Nucleus accumbens (tissue), 56 donors: Measurements from ENCODE around the gene ZNF200.
"Not testable (repeated sequence)": the region's sequence is repeated elsewhere in the genome, so short reads cannot be mapped to it uniquely, and the experiment has no call there.

Source experiments
- DNase-seq, 56 donors: peaks; one replicate each; lab custom pipeline; 2025; lab: John Stamatoyannopoulos, UW

ZNF200 gene

DNA sequence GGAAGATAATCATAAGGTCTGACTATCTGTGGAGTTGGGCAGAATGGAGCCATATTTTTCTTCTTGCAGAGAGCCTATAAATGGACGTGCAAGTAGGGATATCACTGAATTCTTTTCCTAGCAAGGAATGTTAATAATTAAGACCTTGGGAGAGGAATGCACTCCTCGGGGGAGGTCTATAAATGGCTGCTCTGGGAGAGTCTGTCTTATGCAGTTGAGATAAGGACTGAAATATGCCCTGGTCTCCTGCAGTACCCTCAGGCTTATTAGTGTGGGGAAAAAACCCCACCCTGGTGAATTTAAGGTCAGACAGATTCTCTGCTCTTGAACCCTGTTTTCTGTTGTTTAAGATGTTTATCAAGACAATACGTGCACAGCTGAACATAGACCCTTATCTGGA, 29.0 kb downstream of the ZNF200 start:
- DNase-seq = not testable (repeated sequence)

- DNase-seq = no peak
Observed at GRCh38 chr16:3202903-3203539, 31.9 kb downstream of the ZNF200 start.

- DNase-seq = no peak
Observed at GRCh38 chr16:3198334-3199072, 36.5 kb downstream of the ZNF200 start.

- not testable (repeated sequence) for DNase-seq
Observed at GRCh38 chr16:3197694-3198333, 37.1 kb downstream of the ZNF200 start.

GRCh38 chr16:3195975-3196374, 39.0 kb downstream of the ZNF200 start:
- no peak for DNase-seq

- no peak for DNase-seq
Observed at GRCh38 chr16:3194792-3195191, 40.2 kb downstream of the ZNF200 start.

- no peak for DNase-seq
Observed at GRCh38 chr16:3193221-3194212, 41.4 kb downstream of the ZNF200 start.

- no peak for DNase-seq
Observed at GRCh38 chr16:3192476-3193019, 42.4 kb downstream of the ZNF200 start.

- DNase-seq = no peak
Observed at GRCh38 chr16:3190949-3191353, 44.0 kb downstream of the ZNF200 start.

DNA sequence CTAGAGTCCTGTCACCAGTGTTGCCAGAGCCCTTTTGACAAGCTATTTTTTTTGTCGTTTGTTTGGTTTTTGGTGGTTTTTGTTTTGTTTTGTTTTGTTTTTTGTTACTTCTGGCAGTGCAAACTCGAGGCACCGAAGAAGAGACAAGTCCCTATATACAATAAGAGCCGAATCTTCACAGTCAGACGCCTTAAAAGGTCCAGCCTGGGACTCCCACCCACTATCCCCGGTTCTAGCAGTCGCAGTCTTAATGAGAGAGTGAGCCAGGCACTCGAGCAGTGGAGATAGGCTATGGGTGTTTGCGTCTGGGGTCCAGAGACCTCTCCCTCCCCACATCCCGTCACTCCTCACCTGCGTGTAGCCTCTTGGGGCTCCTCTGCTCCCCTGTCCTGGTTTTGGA, 45.1 kb downstream of the ZNF200 start:
- no peak for DNase-seq

DNA sequence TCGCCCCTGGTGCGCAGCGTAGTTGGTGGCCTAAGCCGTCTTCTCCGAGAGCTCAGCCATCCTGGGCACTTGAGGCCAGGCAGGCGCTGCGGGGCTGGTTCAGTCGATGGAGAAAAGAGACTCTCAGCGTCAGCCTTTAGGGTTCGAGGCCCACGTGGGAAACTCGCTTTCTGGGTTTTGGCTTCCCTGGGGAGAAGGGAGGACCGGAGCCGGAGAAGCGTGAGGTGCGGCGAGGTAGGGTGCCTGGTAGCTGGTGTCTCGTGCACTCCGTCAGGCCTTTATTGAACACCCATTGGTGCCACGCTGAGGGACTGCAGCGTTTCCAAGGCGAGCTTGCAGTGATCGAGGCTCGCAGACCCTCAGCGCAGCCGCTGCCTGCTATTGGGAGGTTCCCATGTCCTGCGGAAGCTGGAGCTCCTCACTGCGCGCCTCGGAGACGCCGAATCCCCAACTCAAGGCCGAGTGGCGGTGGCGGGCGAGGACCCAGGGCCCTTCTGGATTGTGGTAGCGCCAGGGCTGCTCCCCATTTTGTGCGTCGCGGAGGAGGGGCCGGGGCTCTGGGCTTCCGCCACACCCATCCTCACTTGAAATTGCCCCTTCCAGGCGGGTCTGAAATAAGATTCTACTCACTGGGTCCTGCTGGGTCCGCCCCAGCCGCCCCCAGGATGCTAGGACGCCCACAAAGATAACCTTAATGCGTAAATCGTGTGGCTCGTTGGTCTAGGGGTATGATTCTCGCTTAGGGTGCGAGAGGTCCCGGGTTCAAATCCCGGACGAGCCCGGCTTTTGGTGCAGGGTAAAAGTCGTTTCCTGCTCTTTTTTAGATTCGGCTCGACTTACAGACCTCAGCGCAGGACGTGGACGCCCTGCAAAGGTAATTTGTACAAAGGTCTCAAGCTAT, 45.8 kb downstream of the ZNF200 start:
- DNase-seq = peak in 6 of 56 donors; percentile 4 to 37 (median 12)

GRCh38 chr16:3188675-3188924, 46.4 kb downstream of the ZNF200 start:
- DNase-seq = peak in 1 of 56 donors; percentile 28

DNA sequence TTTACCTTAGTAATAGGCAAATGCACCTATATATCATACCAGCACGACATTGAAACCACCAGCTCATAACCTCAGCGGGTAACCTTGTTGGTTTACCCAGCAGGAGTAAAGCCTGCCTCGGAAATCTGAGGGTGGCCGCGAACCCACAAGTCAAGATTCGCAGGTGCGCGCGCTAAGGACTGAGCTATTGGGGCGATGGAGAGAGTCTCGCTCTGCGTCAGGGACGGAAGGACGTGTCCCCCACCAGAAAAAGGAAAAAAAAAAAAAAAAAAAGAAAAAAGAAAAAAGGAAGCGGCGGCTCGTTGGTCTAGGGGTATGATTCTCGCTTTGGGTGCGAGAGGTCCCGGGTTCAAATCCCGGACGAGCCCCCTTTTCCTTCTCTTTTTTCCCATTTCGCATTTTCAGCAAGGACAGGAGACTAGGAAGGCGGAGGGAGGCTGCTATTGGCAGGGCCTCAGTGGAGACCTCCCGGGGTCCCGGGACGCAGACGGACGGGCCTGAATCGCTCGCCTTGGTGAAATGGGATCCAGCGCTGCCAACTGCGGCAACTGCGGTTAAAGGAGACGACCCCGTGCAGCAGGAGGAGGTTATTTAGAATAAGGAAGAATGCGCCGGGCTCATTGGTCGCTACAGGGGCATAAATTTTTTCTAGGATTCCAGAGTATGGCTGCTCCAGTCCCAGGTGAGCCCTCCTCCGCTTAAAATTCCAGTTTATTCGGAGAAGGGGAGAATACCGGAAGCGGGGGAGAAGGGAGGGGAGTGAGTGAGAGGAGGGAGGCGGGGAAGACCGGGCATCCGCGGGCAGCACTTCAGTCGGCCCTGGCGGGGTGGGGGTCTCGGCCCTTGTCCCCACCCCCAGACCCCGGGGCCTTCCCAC, 46.9 kb downstream of the ZNF200 start, which contains the start of gene OR1F1:
Gene OR1F1 (plus strand): TSS at position 407 of the 877 bp plus-strand sequence.
- peak in 6 of 56 donors; percentile 11 to 38 (median 32) for DNase-seq

GRCh38 chr16:3186946-3187690, 47.8 kb downstream of the ZNF200 start:
- no peak for DNase-seq

DNA sequence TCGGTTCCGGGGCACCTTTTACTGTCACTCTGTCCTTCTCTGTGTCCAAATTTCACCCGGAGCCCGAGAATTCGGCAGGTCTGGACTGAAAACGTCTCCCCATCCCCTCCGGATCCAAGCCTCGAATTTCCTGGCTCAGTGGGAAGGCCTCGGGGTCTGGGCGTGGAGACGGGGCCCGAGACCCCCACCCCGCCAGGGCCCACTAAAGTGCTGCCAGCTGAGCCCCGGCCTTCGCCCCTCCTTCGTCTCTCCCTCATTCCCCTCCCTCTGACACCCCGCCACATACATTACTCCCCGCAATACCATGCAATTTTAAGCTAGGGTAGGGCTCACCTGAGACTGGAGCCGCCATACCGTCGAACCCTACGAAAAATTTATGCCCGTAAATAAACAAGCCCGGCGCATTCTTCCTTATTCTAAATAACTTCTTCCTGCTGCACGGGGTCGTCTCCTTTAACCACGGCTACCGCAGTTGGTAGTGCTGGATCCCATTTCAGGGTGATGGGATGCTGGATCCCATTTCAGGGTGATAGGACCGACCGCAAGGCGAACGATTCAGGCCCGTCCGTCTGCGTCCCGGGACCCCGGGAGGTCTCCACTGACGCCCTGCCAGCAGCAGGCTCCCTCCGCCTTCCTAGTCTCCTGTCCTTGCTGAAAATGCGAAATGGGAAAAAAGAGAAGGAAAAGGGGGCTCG, 51.4 kb downstream of the ZNF200 start:
- no peak for DNase-seq

DNA sequence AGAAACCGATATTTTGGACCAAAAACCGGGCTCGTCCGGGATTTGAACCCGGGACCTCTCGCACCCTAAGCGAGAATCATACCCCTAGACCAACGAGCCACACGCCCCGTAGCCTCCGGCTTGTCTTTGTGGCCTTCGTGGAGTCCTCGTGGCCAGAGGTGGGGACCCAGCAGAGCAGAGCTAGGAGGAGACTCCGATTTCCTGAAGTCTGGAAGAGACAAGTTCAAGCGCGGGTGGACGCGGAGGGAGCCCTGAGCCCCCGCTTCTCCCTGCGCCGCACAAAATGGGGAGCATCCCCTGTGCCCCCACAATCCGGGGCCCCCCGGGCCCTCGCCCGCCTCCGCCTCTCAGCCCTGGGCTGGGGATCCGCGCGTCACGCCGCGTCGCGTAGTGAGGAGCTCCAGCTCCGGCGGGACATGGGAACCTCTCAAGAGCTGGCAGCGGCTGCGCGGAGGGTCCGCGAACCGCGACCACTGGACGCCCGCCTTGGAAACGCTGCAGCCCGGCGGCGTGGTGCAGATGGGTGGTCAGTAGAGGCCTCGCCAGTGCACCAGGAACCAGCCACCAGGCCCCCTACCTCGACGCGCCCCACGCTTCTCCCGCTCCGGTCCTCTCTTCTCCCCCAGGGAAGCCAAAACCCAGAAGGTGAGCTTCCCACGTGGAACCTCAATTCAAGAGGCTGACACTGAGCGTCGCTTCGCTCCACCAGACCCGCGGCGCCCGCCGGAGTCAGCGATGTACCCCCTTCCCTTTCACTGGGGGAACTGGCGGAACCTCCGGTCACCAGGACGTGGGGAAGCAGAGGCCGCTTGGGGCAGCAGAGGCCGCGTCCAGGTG, 52.1 kb downstream of the ZNF200 start:
- peak in 1 of 56 donors; percentile 8 for DNase-seq
